Cortex of kidney (tissue), 1 donor: Measurements from ENCODE around the gene YWHAG.
"Not testable (repeated sequence)": the region's sequence is repeated elsewhere in the genome, so short reads cannot be mapped to it uniquely, and the experiment has no call there.

Experiments used
- DNase-seq: peaks from one replicate; lab custom pipeline; 2025; lab: John Stamatoyannopoulos, UW

YWHAG gene

GRCh38 chr7:76318488-76319353 lies 40.1 kb downstream of the YWHAG start:
- DNase-seq = no peak

- peak; percentile 31 for DNase-seq
Measured at GRCh38 chr7:76317782-76318487, 40.9 kb downstream of the YWHAG start.

DNA sequence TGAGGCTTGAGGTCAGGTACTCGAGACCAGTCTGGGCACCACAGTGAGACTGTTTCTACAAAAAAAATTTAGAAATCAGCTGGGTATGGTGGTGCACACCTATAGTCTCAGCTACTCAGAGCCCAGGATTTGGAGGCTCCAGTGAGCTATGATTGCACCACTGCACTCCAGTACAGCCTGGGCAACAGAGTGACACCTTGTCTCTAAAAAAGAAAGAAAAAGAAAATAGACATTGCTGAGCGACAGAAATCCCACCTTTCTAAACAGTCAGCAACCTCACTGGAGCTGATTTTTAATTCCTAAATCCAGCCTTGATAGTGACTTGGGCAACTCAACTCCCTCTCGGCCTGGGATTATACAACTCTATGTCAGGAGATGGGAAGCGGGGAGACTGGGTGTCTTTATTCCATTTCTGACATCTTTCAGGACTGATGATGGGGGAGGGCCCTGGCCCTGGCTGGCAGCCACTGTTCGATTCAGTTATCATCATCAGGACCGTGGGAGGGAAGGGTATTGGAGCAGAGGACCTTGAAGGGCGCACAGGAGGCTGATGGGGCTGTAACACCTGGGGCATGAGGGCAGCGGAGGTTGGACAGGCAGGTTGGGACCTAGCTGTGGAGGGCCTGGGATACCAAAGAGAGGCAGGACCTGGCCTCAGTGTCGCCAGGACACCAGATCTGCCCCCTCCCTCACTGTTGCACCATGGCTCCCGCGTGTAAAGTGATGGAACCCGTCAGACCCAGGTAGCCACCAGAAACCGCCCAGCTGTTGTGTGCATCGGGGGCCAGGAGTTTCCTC lies 41.6 kb downstream of the YWHAG start:
- no peak for DNase-seq

GRCh38 chr7:76315364-76315763 lies 43.4 kb downstream of the YWHAG start:
- no peak for DNase-seq

- not testable (repeated sequence) for DNase-seq
Measured at GRCh38 chr7:76314740-76315139, 44.1 kb downstream of the YWHAG start.

GRCh38 chr7:76314042-76314721 lies 44.6 kb downstream of the YWHAG start:
- DNase-seq = no peak

DNA sequence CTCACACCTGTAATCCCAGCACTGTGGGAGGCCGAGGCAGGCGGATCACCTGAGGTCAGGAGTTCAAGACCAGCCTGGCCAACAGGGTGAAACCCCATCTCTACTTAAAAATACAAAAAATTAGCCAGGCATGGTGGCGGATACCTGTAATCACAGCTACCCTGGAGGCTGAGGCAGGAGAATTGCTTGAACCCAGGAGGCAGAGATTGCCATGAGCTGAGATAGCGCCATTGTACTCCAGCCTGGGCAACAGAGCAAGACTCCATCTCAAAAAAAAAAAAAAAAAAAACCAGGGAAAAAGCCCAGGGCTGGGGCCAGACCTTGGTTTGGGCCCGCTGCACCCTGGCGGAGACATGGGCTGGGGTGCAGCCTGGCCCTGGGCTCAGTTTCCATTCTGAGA lies 47.0 kb downstream of the YWHAG start:
- DNase-seq = not testable (repeated sequence)

DNA sequence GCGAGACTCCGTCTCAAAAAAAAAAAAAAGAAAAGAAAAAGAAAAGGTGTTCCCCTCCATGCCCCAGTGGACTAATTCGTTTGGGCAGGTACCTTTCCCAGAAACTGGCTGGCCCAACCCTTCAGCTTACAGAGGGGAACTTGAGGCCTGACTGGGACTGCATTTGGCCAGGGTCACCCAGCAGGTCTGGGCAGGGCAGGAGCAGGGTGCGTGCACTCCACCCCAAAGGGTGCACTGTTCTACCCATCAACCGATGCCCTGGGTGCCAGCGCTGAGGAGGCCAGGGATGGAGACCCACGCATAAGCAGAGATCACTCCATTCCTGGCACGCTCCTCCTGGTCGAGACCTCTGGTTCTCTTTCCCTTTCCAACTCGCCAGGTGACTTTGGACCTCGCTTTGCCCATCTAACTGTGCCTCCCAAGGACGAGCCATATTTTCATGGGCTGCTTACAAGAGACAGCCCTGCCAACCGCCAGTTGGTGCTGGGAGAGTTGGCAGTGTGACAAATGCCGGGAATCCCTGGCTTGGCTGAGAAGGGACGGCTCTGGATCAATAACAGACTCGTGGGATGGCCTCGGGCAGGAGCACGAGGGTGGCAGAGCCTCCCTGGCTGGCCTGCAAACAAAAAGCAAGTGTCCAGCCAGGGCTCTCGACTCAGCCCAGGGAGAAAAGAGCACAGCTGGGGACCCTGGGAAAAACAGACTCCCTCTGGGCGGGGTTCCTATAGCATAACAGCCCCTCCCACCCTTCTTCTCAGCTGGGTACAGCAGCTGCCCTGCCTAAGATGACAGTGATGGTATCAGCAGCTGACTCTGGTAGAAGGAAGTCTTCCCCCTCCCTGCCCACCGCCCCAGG lies 48.5 kb downstream of the YWHAG start:
- DNase-seq = no peak

DNA sequence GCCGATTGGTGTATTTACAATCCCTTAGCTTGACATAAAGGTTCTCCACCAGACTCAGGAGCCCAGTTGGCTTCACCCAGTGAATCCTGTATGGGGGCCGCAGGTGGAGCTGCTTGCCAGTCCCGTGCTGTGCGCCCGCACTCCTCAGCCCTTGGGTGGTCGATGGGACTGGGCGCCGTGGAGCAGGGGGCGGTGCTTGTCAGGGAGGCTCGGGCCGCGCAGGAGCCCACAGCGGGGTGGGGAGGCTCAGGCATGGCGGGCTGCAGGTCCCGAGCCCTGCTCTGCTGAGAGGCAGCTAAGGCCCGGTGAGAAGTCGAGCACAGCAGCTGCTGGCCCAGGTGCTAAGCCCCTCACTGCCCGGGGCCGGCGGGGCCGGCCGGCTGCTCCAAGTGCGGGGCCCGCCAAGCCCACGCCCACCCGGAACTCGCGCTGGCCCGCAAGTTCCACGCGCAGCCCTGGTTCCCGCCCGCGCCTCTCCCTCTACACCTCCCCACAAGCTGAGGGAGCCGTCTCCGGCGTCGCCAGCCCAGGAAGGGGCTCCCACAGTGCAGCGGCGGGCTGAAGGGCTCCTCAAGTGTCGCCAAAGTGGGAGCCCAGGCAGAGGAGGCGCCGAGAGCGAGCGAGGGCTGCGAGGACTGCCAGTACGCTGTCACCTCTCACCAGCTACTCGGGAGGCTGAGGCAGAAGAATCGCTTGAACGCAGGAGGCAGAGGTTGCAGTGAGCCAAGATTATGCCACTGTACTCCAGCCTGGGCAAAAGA lies 49.3 kb downstream of the YWHAG start:
- not testable (repeated sequence) for DNase-seq

DNA sequence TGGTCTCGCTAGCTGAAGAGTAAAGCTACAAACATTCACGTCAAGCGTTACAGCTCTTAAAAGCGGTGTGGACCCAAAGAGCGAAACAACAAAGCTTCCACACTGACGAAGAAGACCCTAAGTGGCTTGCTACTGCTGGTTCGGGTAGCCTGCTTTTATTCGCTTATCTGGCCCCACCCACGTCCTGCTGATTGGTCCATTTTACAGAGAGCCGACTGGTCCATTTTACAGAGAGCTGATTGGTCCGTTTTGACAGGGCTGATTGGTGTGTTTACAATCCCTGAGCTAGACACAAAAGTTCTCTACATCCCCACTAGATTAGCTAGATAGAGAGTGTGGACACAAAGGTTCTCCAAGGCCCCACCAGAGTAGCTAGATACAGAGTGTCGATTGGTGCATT lies 49.9 kb downstream of the YWHAG start:
- DNase-seq = not testable (repeated sequence)

DNA sequence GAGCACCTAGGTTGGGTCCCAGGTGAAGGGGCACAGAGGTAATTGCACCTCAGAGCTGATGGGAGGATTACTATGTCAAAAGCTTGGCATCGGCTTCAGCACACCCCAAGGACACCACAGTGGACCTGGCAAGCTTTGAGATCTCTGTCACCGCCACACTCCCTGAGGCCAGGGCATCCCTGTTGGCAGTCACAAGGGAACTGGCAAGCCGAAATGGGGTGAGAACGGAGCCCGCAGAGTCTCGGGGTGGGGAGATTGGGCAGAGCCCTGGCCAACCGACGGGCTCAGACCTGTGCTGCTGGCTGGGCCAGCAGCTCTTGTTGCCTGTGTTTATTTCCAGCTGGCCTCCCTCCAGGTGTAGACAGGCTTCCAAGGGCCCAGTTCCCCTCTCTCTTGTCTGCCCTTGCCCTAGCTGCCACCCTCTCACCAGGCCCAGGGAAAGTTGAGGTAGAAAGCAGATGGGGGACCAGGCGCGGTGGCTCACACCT lies 53.9 kb downstream of the YWHAG start:
- peak; percentile 19 for DNase-seq

DNA sequence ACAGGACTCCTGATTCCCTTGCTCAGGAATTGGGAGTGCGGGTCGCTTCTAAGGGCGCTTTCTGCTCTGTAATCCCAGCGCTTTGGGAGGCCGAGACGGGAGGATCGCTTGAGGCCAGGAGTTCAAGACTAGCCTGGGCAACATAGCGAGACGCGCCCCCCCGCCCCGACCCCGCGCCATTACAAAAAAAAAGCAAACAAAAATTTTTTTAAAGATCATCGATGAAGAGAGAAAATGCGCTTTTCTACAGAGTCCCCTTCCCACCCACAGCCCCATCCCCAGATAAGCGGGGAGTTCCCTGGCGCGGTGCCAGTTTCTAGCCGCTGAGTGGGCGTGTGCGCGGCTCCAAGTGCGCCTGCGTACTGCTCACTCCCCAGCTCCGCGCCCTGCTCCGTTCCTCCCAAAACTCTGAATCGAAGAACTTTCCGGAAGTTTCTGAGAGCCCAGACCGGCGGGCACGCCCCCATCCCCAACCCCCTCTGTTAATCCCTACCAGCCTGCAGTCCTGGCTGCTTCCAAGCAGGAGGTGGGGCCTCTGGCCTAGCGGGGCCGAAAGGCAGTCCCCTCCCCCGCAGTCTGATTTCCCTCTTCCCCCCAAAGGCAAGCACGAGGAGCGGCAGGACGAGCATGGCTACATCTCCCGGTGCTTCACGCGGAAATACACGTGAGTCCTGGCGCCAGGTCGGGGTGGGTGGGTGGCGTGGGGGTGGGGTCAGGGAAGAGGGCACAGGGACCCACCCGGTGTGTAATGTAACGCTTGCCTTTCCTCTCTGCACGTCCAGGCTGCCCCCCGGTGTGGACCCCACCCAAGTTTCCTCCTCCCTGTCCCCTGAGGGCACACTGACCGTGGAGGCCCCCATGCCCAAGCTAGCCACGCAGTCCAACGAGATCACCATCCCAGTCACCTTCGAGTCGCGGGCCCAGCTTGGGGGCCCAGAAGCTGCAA lies 55.3 kb downstream of the YWHAG start:
- DNase-seq = no peak

DNA sequence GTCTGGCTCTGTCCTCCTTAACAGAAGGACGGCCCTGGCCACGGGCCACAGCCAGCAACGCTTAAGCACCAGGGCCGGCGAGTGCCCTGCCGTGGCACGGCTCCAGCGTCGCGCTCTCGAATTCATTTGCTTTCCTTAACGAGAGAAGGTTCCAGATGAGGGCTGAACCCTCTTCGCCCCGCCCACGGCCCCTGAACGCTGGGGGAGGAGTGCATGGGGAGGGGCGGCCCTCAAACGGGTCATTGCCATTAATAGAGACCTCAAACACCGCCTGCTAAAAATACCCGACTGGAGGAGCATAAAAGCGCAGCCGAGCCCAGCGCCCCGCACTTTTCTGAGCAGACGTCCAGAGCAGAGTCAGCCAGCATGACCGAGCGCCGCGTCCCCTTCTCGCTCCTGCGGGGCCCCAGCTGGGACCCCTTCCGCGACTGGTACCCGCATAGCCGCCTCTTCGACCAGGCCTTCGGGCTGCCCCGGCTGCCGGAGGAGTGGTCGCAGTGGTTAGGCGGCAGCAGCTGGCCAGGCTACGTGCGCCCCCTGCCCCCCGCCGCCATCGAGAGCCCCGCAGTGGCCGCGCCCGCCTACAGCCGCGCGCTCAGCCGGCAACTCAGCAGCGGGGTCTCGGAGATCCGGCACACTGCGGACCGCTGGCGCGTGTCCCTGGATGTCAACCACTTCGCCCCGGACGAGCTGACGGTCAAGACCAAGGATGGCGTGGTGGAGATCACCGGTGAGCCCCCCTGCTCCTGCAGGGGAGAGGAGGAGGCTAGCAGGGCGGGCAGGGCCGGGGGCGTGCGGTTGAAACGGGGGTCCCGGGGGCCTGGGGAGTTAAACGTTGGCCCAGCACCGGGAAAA lies 56.2 kb downstream of the YWHAG start, which contains the start of gene HSPB1:
Gene HSPB1 (plus strand): TSS at position 327 of the 855 bp plus-strand sequence. CDS start 40 bp downstream, at position 367.
- no peak for DNase-seq

DNA sequence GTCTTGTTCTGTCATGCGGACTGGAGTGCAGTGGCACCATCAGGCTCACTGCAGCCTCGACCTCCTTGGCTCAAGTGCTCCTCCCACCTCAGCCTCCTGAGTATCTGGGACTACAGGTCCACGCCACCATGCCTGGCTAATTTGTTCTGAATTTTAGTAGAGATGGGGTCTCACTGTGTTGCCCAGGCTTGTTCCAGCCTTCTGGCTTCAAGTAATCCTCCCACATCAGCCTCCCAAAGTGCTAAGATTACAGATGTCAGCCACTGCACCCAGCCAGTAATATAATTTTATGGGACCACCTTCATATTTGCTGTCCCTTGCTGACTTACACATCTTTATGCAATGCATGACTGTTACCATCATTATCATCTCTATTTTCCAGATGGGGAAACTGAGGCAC lies 57.8 kb downstream of the YWHAG start:
- no peak for DNase-seq

- no peak for DNase-seq
Measured at GRCh38 chr7:76300166-76300731, 58.5 kb downstream of the YWHAG start.

DNA sequence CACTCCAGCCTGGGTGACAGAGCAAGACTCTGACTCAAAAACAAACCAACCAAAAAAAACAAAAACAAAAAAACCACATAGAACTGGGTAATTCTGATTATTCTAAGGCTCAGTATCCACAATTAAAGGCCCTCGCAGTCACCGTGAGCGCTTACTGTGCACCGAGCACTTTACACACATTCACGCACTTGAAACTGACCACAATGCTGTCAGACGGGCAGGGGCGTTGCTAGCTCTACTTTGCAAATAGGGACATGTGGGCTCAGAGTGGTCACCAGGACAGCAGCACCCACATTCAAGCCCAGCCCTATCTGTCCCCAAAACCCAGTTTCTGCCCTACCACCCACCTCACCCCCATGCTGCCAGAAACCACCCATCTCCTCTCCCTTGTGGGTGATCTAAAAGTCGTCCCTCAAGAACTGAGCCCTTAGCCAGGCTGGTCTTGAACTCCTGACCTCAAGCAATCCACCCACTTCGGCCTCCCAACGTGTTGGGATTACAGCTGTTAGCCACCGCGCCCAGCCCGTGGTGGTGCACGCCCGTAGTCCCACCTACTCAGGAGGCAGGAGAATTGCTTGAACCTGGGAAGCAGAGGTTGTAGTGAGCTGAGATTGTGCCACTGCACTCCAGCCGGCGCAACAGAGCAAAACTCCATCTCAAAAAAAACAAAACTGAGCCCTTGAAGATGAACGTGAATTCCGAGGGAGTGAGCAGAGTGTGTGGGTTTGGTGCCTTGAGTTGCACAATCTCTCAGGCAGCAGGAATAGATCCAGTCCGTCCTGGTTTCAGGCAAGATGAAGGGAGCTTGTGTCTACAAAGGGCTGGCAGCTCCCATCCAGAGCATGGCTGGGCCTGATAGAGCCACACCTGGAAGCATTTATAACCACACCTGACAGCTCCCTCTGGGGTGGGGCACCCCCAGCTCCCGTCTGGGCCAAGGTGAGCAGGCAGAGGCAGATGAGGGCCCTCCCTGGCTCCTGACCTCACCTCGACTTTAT lies 61.7 kb downstream of the YWHAG start:
- no peak for DNase-seq
